BLaER1 (cell line): Measurements from ENCODE around the gene LITAF.
A peak's percentile ranks its signal among the peaks of the same experiment; 100 is the strongest.

Source experiments
- H3K27ac ChIP-seq: shearing (Covaris generic); formaldehyde crosslinking; 2 replicates; pipeline ENCODE4 v1.8.1; 2022
- H3K27me3 ChIP-seq: shearing (Covaris generic); formaldehyde crosslinking; 2 replicates; pipeline ENCODE4 v1.8.1; 2022
- H3K36me3 ChIP-seq: shearing (Covaris generic); formaldehyde crosslinking; 2 replicates; pipeline ENCODE4 v1.8.1; 2022
- H3K4me1 ChIP-seq: shearing (Covaris generic); formaldehyde crosslinking; 2 replicates; pipeline ENCODE4 v1.8.1; 2022
- H3K4me2 ChIP-seq: shearing (Covaris generic); formaldehyde crosslinking; 2 replicates; pipeline ENCODE4 v1.8.1; 2022
- H3K4me3 ChIP-seq: shearing (Covaris generic); formaldehyde crosslinking; 2 replicates; pipeline ENCODE4 v1.8.1; 2022
- H3K9ac ChIP-seq: shearing (Covaris generic); formaldehyde crosslinking; 2 replicates; pipeline ENCODE4 v1.8.1; 2022
- H3K9me3 ChIP-seq: shearing (Covaris generic); formaldehyde crosslinking; 2 replicates; pipeline ENCODE4 v1.8.1; 2022
- H4K20me1 ChIP-seq: shearing (Covaris generic); formaldehyde crosslinking; 2 replicates; pipeline ENCODE4 v1.8.1; 2022
- Cebpa-rat ChIP-seq: shearing (Covaris generic); IDR thresholded peaks from 2 replicates; pipeline ENCODE4 v1.8.1; 2022

LITAF gene

DNA sequence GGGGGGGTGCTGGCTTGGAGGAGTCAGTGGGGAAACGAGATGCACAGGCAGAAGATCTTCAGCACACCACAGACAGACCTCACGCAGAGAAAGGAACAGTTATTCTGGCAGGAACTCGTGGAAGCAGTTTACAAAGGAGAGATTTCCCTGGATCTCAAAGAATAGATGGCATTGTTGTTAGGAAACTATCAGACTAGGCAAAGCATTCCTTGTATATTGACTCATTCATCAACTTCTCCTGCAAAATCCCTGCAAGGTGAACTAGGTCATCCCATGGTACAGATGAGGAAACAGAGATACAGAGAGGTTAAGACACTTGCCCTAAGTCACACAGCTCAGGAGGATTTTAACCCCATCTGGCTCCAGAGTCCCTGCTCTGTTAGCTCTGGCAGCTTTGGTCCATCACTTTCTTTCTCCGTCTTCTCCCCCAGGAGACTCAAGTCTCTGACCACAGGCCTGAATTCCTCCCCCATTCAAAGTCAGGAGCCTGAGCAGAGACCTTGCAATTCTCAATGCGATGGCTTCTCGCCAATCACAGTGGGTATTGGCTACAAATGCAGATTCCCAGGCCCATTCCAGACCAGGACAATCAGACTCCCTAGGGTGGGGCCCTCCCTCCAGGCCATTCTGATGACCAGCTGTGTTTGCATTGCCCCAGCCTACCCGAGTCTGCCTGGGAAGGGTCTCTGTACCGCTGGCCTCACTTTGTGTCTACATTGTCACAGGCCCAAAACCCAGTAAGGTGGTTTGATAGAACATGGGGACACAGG lies 56.4 kb downstream of the LITAF start:
- H3K27ac ChIP-seq: no peak overlapping the region
- peak overlapping the region; percentile 12; the same call in 1 of the 2 replicates for H3K4me2 ChIP-seq
- no peaks in the 10 kb centered on the region for H4K20me1 ChIP-seq
- H3K9ac ChIP-seq: no peak overlapping the region
- no peaks in the 10 kb centered on the region for H3K27me3 ChIP-seq
- H3K4me1 ChIP-seq: peaks cover 24% of the 10 kb centered on the region
- H3K36me3 ChIP-seq: no peaks in the 10 kb centered on the region
- H3K4me3 ChIP-seq: no peak overlapping the region
- no peak for TF ChIP-seq Cebpa-rat
- H3K9me3 ChIP-seq: no peaks in the 10 kb centered on the region

DNA sequence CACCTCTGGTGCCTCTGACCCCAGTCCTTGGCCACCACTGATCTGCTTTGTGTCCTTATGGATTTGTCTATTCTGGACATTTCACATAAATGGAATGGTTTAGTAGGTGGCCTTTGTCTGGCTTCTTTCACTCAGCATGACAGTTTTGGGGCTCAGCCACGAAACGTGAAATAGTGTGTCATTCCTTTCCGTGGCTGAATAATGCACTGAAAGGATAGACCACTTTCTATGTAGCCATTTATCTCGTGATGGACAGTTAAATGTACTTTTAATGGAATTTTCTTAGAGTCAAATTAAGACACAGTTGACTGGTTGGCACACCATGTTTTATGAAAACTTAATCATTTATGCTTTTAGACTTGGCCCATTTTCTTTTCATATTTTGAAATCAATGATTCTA lies 57.4 kb downstream of the LITAF start:
- Histone ChIP-seq H3K4me3 (no peak overlapping the region), H4K20me1 (no peaks in the 10 kb centered on the region), H3K9me3 (no peaks in the 10 kb centered on the region), H3K27ac (no peak overlapping the region), H3K4me1 (peaks cover 22% of the 10 kb centered on the region), H3K36me3 (no peaks in the 10 kb centered on the region), H3K27me3 (no peaks in the 10 kb centered on the region), H3K9ac (no peak overlapping the region), H3K4me2 (no peak overlapping the region)
- no peak for TF ChIP-seq Cebpa-rat

DNA sequence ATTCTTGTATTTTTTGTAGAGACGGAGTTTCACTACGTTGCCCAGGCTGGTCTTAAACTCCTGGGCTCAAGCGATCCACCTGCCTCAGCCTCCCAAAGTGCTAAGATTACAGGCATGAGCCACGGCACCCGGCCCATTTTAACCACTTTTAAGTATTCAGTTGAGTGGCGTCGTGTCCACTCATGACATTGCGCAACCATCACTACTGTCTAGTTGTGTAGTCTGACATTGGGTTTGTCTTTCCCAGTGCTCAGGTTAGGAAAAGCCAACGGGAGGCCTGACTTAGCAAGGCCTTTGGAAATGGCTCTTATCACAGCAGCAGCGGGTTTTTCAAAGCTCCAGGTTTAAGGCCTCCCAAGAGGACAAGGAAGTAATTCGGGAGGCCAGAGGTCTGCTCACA lies 58.7 kb downstream of the LITAF start:
- peak; percentile 92 for TF ChIP-seq Cebpa-rat
- no peaks in the 10 kb centered on the region for H3K36me3 ChIP-seq
- H3K4me3 ChIP-seq: no peak overlapping the region
- no peaks in the 10 kb centered on the region for H4K20me1 ChIP-seq
- H3K4me1 ChIP-seq: peaks cover 27% of the 10 kb centered on the region
- H3K9me3 ChIP-seq: no peaks in the 10 kb centered on the region
- no peak overlapping the region for H3K4me2 ChIP-seq
- H3K9ac ChIP-seq: no peak overlapping the region
- no peak overlapping the region for H3K27ac ChIP-seq
- H3K27me3 ChIP-seq: no peaks in the 10 kb centered on the region

DNA sequence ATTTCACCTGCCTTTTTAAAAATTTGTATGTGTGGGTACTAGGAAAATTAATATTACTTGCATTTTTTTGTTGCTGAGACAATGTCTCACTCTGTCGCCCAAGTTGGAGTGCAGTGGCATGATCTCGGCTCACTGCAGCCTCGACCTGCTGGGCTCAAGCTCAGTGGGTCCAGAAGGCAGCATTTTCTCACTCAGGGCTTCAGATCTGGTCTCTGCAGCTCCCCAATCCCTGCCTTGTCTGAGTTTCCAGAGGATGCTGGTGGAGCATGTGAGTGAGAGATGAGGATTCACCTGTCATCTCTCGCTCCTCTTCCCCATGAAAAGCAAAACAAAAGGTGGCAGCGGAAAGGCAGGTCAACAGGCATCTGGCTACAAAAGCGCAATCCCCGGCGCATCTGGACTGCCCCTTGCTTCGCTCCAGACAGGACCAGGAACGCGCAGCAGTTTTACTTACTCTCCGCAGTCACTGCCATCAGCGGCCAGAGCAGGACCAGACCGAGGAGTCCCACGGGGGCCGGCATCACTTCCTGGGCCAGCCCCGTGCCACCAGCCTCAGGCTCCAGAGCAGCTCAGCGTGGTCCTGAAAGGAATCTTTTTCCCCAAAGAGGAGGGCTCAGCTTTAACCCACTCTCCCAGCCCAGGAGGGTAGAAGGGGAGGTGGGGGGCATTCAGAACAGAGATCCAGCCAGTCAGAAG lies 59.9 kb downstream of the LITAF start:
- Histone ChIP-seq H3K4me2 (peak overlapping the region; percentile 70), H3K27me3 (no peaks in the 10 kb centered on the region), H3K9ac (no peak overlapping the region), H3K4me3 (no peak overlapping the region), H4K20me1 (no peaks in the 10 kb centered on the region), H3K36me3 (no peaks in the 10 kb centered on the region), H3K9me3 (peaks cover 5% of the 10 kb centered on the region), H3K4me1 (peaks cover 39% of the 10 kb centered on the region), H3K27ac (0 out of 2 replicates have a peak overlapping the region, but pooled peaks have one; percentile 30)
- TF ChIP-seq Cebpa-rat: no peak

DNA sequence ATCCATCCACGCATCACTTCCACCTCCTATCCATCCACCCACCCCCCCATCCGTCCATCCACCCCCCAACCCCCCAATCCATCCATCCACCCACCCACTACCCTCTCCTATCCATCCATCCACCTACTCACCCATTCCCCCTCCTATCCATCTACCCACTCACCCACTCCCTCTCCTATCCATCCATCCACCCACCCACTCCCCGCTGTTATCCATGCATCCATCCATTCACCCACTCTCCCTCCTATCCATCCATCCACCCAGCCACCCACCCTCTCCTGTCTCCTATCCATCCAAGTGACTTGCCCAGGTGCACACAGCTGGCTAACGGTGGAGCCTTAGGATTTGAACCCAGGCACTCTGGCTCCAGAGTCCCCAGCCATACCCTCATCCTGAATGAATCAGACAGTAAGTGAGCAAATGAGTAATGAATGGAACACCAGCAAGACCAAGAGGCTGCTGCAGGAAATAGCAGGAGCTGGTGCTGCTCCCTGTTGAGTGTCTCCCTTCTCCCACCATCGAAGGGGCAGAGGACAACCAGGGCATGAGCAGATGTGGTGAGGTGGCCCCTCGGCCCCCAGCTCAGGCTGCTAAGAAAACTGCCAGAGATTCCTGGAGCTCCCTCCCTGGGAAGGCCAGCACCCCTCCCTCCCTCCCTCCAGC lies 62.5 kb downstream of the LITAF start:
- Histone ChIP-seq H3K27me3 (no peaks in the 10 kb centered on the region), H3K36me3 (no peaks in the 10 kb centered on the region), H4K20me1 (no peaks in the 10 kb centered on the region), H3K9ac (no peak overlapping the region), H3K4me3 (no peak overlapping the region), H3K9me3 (peaks cover 28% of the 10 kb centered on the region), H3K4me2 (no peak overlapping the region), H3K27ac (no peak overlapping the region), H3K4me1 (peaks cover 30% of the 10 kb centered on the region)
- no peak for TF ChIP-seq Cebpa-rat

DNA sequence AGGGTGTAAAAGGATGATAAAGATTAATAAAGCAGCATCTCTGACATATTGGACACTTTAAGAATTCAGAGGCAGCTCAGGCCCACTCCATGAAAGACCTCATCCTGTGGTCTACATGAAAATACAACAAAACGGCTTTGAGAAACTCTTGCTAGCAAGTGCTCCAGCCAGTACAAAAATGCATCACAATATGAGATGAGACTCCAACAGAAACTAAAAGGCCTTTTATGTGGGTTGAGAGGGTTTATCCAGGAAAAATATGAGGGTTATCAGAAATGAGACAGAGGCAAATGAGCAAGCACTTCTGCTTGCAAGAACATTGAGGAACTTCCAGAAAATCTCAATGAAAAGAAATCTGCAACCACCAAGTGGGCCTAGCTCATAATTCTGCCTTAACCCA lies 65.7 kb downstream of the LITAF start:
- Histone ChIP-seq H4K20me1 (no peaks in the 10 kb centered on the region), H3K9ac (no peak overlapping the region)
- no peak for TF ChIP-seq Cebpa-rat

DNA sequence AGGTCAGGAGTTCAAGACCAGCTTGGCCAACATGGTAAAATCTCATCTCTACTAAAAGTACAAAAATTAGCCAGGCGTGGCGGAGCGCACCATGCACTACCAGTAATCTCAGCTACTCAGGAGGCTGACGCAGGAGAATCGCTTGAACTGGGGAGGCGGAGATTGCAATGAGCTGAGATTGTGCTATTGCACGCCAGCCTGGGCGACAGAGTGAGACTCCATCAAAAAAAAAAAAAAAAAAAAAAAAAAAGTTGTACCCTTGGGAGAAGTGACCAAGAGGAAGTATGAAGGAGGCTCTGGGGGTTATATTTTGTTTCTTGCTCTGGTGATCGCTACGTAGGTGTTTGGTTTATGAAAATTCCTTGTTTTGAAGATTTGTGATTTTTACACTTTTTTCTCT lies 66.3 kb downstream of the LITAF start:
- peaks cover 28% of the 10 kb centered on the region for H3K9me3 ChIP-seq
- peaks cover 42% of the 10 kb centered on the region for H3K4me1 ChIP-seq
- TF ChIP-seq Cebpa-rat: no peak
- no peaks in the 10 kb centered on the region for H4K20me1 ChIP-seq
- no peak overlapping the region for H3K4me3 ChIP-seq
- no peak overlapping the region for H3K27ac ChIP-seq
- H3K4me2 ChIP-seq: no peak overlapping the region
- no peak overlapping the region for H3K9ac ChIP-seq
- no peaks in the 10 kb centered on the region for H3K36me3 ChIP-seq
- H3K27me3 ChIP-seq: no peaks in the 10 kb centered on the region

More for the DNA sequence above, 65.7 kb downstream of the LITAF start:
- H3K4me1 ChIP-seq: peaks cover 41% of the 10 kb centered on the region
- H3K36me3 ChIP-seq: no peaks in the 10 kb centered on the region
- H3K4me2 ChIP-seq: no peak overlapping the region
- no peaks in the 10 kb centered on the region for H3K27me3 ChIP-seq
- no peak overlapping the region for H3K4me3 ChIP-seq
- no peak overlapping the region for H3K27ac ChIP-seq
- peaks cover 28% of the 10 kb centered on the region for H3K9me3 ChIP-seq

DNA sequence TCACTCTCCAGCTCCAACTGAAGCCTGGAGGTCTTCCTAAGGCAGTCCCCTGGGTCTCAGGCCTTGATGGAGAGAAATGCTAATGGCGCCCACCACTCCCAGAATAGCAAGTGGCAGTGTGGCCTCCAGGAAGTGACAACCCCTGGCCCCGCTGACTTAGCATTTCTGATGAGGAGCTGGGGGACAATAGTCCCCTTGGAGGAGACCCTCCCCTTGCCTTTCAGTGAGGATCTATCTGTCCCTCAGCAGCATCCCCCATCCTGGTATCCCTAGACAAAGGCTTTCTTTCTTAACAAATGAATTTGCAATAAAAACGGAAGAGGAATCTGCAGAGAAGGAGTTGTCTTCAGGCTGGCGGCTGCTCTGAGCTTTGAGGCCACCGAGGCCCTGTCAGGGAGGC lies 68.8 kb downstream of the LITAF start:
- Histone ChIP-seq H3K27ac (peak overlapping the region; percentile 13; the same call in 1 of the 2 replicates), H3K4me2 (peak overlapping the region; percentile 56), H3K36me3 (no peaks in the 10 kb centered on the region), H3K9me3 (peaks cover 28% of the 10 kb centered on the region), H3K4me3 (no peak overlapping the region), H3K27me3 (no peaks in the 10 kb centered on the region), H4K20me1 (no peaks in the 10 kb centered on the region), H3K4me1 (peaks cover 37% of the 10 kb centered on the region), H3K9ac (no peak overlapping the region)
- no peak for TF ChIP-seq Cebpa-rat

DNA sequence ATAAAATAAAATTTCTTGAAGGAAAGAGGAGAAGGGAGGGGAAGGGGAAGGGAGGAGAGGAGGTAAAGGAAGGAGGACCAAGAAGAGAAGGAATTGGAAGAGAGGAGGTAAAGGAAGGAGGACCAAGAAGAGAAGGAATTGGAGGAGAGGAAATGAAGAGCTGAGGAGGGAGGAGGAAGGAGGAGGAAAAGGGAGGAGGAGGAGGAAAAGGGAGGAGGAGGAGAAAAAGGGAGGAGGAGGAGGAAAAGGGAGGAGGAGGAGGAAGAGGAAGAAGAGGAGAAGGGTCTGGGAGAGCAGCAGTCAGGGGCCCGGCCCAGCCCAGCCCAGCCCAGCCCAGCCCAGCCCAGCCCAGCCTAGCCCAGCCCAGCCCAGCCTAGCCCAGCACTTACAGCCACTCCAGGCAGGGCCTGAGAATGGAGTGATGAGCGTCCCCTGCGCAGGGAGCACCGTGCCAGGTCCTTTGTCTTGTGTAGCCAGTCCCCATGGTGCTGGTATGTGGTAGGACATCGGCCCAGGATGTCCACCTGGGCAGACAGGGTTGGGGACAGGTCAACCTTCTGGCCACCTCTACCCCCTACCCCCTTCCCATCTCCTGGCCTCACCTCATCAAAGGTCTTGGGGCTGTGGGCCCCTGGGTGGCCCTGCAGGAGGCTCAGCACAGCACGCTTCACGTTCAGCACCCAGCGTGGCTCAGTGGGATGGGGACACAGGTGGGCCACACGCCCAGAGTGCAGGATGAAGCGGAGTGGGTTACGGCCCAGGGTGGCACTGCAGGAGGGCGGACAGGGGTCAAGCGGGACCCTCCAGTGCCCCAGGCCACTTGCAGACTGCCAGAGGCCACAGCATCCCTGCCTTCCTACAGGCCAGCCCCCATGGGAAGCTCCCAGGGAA lies 70.9 kb downstream of the LITAF start:
- no peak for TF ChIP-seq Cebpa-rat
- Histone ChIP-seq H3K27me3 (no peaks in the 10 kb centered on the region), H3K9me3 (peaks cover 12% of the 10 kb centered on the region), H3K4me2 (no peak overlapping the region), H3K4me3 (no peak overlapping the region), H4K20me1 (no peaks in the 10 kb centered on the region), H3K4me1 (peaks cover 27% of the 10 kb centered on the region), H3K27ac (no peak overlapping the region), H3K9ac (no peak overlapping the region), H3K36me3 (no peaks in the 10 kb centered on the region)
